ENCODE results near the gene LYVE1.

The LYVE1 gene

GRCh38 chr11:10532526-10532925 lies 35.9 kb downstream of the LYVE1 start:
- no peak overlapping the region for H2AFZ ChIP-seq (ENCODE audit: low read depth, low read length)
- peaks cover 3% of the 10 kb centered on the region for H3K4me1 ChIP-seq (ENCODE audit: low read length)
- H3K79me2 ChIP-seq (ENCODE audit: low read length), result no peaks in the 10 kb centered on the region
- H3K4me3 ChIP-seq (ENCODE audit: low read length), result no peak overlapping the region
- no peak overlapping the region for H3K4me2 ChIP-seq (ENCODE audit: low read length)
- no peaks in the 10 kb centered on the region for H3K27me3 ChIP-seq (ENCODE audit: low read depth, low read length)
- peaks cover 20% of the 10 kb centered on the region for H3K36me3 ChIP-seq (replicated peaks; ENCODE audit: low read depth, low read length)
- no peak overlapping the region for H3K27ac ChIP-seq (ENCODE audit: low read length)
- H4K20me1 ChIP-seq (ENCODE audit: insufficient read depth, low read length), result no peaks in the 10 kb centered on the region
- H3K9me3 ChIP-seq (ENCODE audit: insufficient read depth, low read length), result no peaks in the 10 kb centered on the region
- TF ChIP-seq EZH2phosphoT487 (IDR thresholded peaks at IDR 0.05; ENCODE audit: low read depth), result no peak
- no peak for TF ChIP-seq CTCF (IDR thresholded peaks at IDR 0.05; ENCODE audit: low read depth, low read length)
- no peak overlapping the region for H3K9ac ChIP-seq (ENCODE audit: low read length)

GRCh38 chr11:10529279-10529678 lies 39.2 kb downstream of the LYVE1 start:
- Histone ChIP-seq H3K27me3 (ENCODE audit: low read depth, low read length) (no peaks in the 10 kb centered on the region), H3K79me2 (ENCODE audit: low read length) (no peaks in the 10 kb centered on the region), H3K27ac (ENCODE audit: low read length) (no peak overlapping the region), H4K20me1 (ENCODE audit: insufficient read depth, low read length) (no peaks in the 10 kb centered on the region), H3K9me3 (ENCODE audit: insufficient read depth, low read length) (no peaks in the 10 kb centered on the region), H3K4me2 (ENCODE audit: low read length) (no peak overlapping the region), H3K9ac (ENCODE audit: low read length) (no peak overlapping the region), H3K36me3 (replicated peaks; ENCODE audit: low read depth, low read length) (peaks cover 25% of the 10 kb centered on the region), H3K4me3 (ENCODE audit: low read length) (no peak overlapping the region), H3K4me1 (ENCODE audit: low read length) (peaks cover 13% of the 10 kb centered on the region), H2AFZ (ENCODE audit: low read depth, low read length) (no peak overlapping the region)
- no peak for TF ChIP-seq EZH2phosphoT487 (IDR thresholded peaks at IDR 0.05; ENCODE audit: low read depth)

GRCh38 chr11:10528121-10528520 lies 40.3 kb downstream of the LYVE1 start:
- Histone ChIP-seq H3K4me3 (ENCODE audit: low read length) (no peak overlapping the region), H3K27me3 (ENCODE audit: low read depth, low read length) (no peaks in the 10 kb centered on the region), H3K4me2 (ENCODE audit: low read length) (no peak overlapping the region), H2AFZ (ENCODE audit: low read depth, low read length) (no peak overlapping the region), H3K36me3 (replicated peaks; ENCODE audit: low read depth, low read length) (peaks cover 33% of the 10 kb centered on the region), H3K79me2 (ENCODE audit: low read length) (no peaks in the 10 kb centered on the region), H3K9me3 (ENCODE audit: insufficient read depth, low read length) (no peaks in the 10 kb centered on the region), H3K4me1 (ENCODE audit: low read length) (peaks cover 13% of the 10 kb centered on the region), H3K9ac (ENCODE audit: low read length) (no peak overlapping the region), H4K20me1 (ENCODE audit: insufficient read depth, low read length) (no peaks in the 10 kb centered on the region), H3K27ac (ENCODE audit: low read length) (no peak overlapping the region)
- TF ChIP-seq EZH2phosphoT487 (IDR thresholded peaks at IDR 0.05; ENCODE audit: low read depth), result no peak
- no peak for TF ChIP-seq CTCF (IDR thresholded peaks at IDR 0.05; ENCODE audit: low read depth, low read length)

- no peak overlapping the region for H3K9ac ChIP-seq (ENCODE audit: low read length)
- H4K20me1 ChIP-seq (ENCODE audit: insufficient read depth, low read length), result no peaks in the 10 kb centered on the region
- 0 out of 2 replicates have a peak overlapping the region, but pooled peaks have one; percentile 16 for H3K27ac ChIP-seq (ENCODE audit: low read length)
- H3K27me3 ChIP-seq (ENCODE audit: low read depth, low read length), result no peaks in the 10 kb centered on the region
- H3K4me2 ChIP-seq (ENCODE audit: low read length), result peak overlapping the region; percentile 62
- no peak overlapping the region for H2AFZ ChIP-seq (ENCODE audit: low read depth, low read length)
- TF ChIP-seq CTCF (IDR thresholded peaks at IDR 0.05; ENCODE audit: low read depth, low read length) (no peak), EZH2phosphoT487 (IDR thresholded peaks at IDR 0.05; ENCODE audit: low read depth) (no peak)
- H3K9me3 ChIP-seq (ENCODE audit: insufficient read depth, low read length), result no peaks in the 10 kb centered on the region
- H3K4me3 ChIP-seq (ENCODE audit: low read length), result peak overlapping the region; percentile 13; the same call in 1 of the 2 replicates
- H3K79me2 ChIP-seq (ENCODE audit: low read length), result no peaks in the 10 kb centered on the region
- peaks cover 13% of the 10 kb centered on the region for H3K4me1 ChIP-seq (ENCODE audit: low read length)
- peaks cover 33% of the 10 kb centered on the region for H3K36me3 ChIP-seq (replicated peaks; ENCODE audit: low read depth, low read length)
These were observed 41.2 kb downstream of the LYVE1 start for GRCh38 chr11:10526974-10527918.
